A549 treated with RU486 at 1 μM for 4 hours (cell line): ENCODE data around the gene SP7. TPM values are rescaled to one million over a fixed set of nuclear protein-coding genes. Genes with fewer than 3 reads are reported as not detected.

Experiments
- total RNA-seq: library from RNA; stranded (reverse); fragments of 200-300 nt; extraction: Qiagen RNA extraction; gene quantifications from 5 replicates; pipeline ENCODE4 v1.2.3, GENCODE V29; 2022; ENCODE audit warnings: low read depth

SP7 gene
- total RNA-seq, result not detected in 5 replicates

DNA sequence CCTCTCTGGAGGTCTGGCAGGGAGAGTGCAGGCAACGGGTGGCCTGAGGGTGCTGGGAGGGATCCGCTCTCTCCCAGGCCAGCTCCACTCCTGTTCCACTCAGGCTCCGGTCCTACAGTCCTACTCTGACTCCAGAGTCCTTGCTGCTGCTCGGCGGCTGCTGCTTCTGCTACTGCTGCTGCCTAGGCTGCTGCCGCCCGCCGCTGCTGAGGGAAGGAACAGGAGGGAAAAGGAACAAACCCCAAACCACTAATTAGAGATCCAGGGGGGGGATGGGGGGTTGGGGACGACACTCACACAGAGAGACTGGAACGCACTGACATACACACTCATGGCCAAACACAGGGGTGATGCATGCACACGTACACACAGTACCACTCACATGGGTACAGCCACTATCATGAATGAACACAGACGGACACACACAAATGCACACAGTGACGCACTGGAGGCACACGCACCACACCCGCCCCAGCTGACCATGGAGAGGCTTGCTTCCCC lies at the start of gene SP7:
TSS of gene SP7 (minus strand) at position 174 of the 501 bp plus-strand sequence. CDS start 708 bp downstream, outside the sequence.

DNA sequence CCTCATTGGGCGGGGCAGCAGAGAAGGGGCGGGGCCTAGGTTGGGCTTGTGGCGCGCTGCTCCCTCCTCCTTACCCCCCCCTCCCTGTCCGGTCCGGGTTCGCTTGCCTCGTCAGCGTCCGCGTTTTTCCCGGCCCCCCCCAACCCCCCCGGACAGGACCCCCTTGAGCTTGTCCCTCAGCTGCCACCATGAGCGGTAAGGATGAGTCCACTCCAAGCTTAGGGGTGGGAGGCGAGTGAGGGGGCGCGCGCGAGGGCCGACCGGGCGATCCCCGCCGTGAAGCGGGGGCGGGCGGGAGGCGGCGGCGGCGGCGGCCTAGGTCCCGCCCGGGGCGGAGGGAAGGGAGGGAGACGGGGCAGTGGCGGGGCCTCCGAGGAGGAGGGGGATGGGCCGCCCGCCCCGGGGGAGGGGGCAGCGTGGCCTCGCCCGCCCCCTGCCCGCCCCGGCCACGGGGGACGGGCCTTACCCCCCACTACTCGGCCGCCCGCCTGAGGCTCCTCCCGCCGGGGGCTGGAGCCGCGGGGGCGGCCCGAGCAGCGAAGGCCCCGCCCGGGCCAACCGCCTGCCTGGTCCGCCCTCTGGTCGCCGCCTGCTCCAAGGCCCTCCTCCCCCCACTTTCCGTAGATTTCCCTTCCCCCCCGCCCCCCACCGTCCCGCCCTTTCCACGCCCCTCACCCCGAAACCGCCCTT lies 44.1 kb upstream of the SP7 start, which contains the start of gene SP1:
TSS of gene SP1 (plus strand) at position 73 of the 690 bp plus-strand sequence. CDS start at position 189, 116 bp downstream.

DNA sequence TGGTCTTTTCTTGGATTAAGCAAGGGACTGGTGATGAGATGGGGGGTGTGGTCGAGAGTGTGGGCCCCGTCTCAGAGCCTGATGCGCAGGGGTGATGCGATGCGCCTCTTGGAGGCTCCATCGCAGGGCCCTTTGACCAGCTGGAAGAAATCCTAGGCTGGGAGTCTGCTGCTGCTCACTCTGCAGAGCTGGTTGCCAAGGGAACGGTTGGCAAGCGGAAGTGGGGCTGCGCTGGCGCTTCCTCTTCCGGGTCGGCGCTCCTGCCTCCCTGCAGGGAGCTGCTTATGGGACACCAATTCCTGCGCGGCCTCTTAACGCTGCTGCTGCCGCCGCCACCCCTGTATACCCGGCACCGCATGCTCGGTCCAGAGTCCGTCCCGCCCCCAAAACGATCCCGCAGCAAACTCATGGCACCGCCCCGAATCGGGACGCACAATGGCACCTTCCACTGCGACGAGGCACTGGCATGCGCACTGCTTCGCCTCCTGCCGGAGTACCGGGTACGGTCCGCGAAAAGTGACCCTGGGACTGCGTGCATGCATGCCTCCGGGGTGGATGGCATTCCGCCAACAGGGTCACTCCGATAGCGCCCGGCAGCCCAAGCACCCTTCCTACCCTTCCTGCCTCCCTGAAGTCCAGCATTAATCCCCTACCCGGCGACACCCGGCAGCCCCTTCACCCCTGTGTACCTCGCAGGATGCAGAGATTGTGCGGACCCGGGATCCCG lies 36.5 kb downstream of the SP7 start, which contains the start of gene MYG1:
TSS of gene MYG1 (plus strand) at position 242 of the 727 bp plus-strand sequence. CDS start at position 285, 43 bp downstream.

DNA sequence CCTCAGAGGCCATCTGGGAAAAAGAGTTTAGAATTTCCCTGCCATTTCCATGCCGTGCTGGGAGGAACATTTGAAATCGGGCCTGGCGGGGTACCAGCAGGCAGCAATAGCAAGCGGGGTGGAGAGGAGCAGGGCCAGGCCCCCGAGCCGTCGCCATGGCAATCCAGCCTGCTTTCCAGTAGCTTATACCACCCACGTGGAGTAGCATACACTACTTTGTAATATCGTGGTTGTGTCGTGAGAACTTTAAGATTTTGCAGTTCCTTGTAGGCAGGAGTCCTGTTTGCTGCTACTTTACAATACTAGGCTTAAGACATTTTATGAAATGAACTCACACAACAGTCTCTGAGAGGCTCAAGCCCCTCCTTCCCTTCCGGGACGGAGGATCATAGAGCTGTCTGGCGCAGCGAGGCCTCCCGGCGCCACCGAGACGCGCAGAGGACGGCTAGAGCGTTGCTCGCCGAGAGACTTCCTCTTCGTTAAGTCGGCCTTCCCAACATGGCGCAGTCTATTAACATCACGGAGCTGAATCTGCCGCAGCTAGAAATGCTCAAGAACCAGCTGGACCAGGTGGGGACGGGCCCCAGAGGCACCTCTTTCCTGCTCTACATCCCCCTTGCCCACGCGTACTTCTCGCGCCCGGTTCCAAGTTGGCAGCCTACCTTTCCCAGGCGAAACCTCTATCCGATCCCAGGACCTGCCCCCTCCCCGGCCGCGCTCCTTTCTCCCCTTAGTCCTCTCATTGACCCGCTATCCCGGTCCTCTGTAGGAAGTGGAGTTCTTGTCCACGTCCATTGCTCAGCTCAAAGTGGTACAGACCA lies 40.9 kb downstream of the SP7 start, which contains the start of gene PFDN5:
TSS of gene PFDN5 (plus strand) at position 473 of the 821 bp plus-strand sequence. CDS start at position 499, 26 bp downstream.

Other genes with a start within 250 kb of the SP7 start
- 148 to 244 TPM (median 232 TPM) in 5 replicates for gene IGFBP6, start 238.7 kb downstream of the SP7 start, total RNA-seq
- gene SOAT2, start 232.9 kb downstream of the SP7 start, total RNA-seq, result 0.15 to 0.29 TPM (median 0.23 TPM) in 5 replicates
- 14.0 to 18.9 TPM (median 16.7 TPM) in 5 replicates for gene ZNF740, start 155.6 kb downstream of the SP7 start, total RNA-seq
- gene CSAD, start 155.4 kb downstream of the SP7 start, total RNA-seq, result 4.7 to 6.9 TPM (median 5.4 TPM) in 5 replicates
- gene ITGB7, start 129.1 kb downstream of the SP7 start, total RNA-seq, result 0.23 to 0.59 TPM (median 0.45 TPM) in 5 replicates
- 22.0 to 29.7 TPM (median 26.0 TPM) in 5 replicates for gene RARG, start 104.1 kb downstream of the SP7 start, total RNA-seq
- gene ESPL1, start 68.1 kb downstream of the SP7 start, total RNA-seq, result 15.6 to 22.5 TPM (median 18.2 TPM) in 5 replicates
- gene PFDN5, start 40.8 kb downstream of the SP7 start, total RNA-seq, result 469 to 596 TPM (median 550 TPM) in 5 replicates
- gene MYG1, start 36.7 kb downstream of the SP7 start, total RNA-seq, result 74.9 to 114 TPM (median 93.0 TPM) in 5 replicates
- 73.4 to 84.3 TPM (median 77.9 TPM) in 5 replicates for gene AAAS, start 14.7 kb downstream of the SP7 start, total RNA-seq
- 16.0 to 26.2 TPM (median 24.0 TPM) in 5 replicates for gene SP1, start 43.8 kb upstream of the SP7 start, total RNA-seq
- 1.1 to 2.8 TPM (median 1.6 TPM) in 5 replicates for gene AMHR2, start 87.5 kb upstream of the SP7 start, total RNA-seq
- gene PRR13, start 105.4 kb upstream of the SP7 start, total RNA-seq, result 298 to 414 TPM (median 381 TPM) in 5 replicates
- 621 to 677 TPM (median 657 TPM) in 5 replicates for gene PCBP2, start 115.7 kb upstream of the SP7 start, total RNA-seq
- 10.7 to 14.9 TPM (median 13.7 TPM) in 5 replicates for gene MAP3K12, start 163.1 kb upstream of the SP7 start, total RNA-seq
- 45.4 to 59.2 TPM (median 53.8 TPM) in 5 replicates for gene TARBP2, start 164.9 kb upstream of the SP7 start, total RNA-seq
- not detected in 5 replicates for gene NPFF, start 171.1 kb upstream of the SP7 start, total RNA-seq